ENCODE results near the gene IQCH. TPM values are rescaled to one million over a fixed set of nuclear protein-coding genes. Genes with fewer than 3 reads are reported as not detected.
A peak's percentile ranks its signal among the peaks of the same experiment; 100 is the strongest.

The IQCH gene
- 1 to 10 TPM in 1 of 2 experiments, under 1 TPM in 1; 0.98 to 1.9 TPM for total RNA-seq

DNA sequence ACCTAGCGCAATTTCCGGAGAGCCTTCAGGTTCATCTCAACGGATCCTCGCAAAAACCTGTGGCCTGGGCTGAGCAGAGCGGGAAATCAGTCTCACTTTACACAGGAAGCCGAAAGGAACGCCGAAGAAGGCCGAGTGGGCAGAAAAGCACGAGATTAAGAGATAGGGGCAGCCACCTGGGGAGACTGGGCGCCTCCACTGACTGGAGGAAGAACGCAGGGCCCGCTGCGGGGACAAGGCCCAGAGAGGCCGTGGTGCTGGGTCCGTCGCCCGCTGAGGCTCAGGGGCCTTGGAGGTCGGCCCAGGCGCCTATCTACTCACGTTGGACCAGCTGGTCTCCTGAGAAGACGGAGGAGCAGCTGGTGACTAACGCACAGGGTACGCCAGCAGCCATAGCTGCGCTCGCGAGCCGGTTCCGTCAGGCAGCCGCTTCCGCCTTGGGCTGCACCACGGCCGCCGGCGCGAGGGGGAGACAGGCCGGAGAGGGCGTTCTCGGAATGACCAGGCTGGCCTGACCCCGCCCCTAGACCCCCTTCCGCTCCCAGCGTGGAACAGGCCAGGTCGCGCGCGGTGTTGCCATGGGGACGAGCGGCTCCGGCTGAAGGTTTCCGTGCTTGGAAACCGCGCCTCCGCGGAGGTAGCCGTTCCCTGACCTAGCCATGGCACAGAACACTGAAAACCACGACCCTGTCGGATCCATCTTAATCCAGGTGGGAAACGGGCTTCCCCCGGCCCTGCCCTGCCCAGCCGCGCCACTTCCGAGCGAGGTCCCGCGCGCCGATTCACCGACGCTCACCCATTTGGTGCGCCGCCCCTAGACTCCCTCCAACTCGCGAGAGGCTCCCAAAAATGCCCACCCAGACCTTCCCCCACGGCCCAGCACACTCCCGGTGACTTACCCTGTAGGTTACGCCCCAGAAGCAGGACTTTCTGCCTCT lies at the start of gene IQCH, which contains the start of gene AAGAB:
IQCH (plus strand) TSS at position 549 of the 938 bp plus-strand sequence; CDS start at position 660, 111 bp downstream.
AAGAB (minus strand) TSS at position 424 of the 938 bp plus-strand sequence; CDS start at position 394, 30 bp downstream.
- peak within 1 kb of the TSS; percentile 89 for H3K4me3 Mint-ChIP-seq
- ATAC-seq (peak; percentile 97), DNase-seq (peak; percentile 99)
- peaks cover 15% of the 10 kb centered on the region for H3K36me3 Mint-ChIP-seq
- H3K27me3 Mint-ChIP-seq, result peaks cover 4% of the 10 kb centered on the region
- no peaks in the 10 kb centered on the region for H3K9me3 Mint-ChIP-seq (ENCODE audit: low read depth)
- CTCF ChIA-PET, result interaction anchor here (0.7 to 1.5 kb wide), 2 partner anchors 158 to 351 kb away, joined by 3 read pairs; no protein-coding TSS in a partner anchor
- H3K27ac Mint-ChIP-seq, result peak within 1 kb of the TSS; percentile 96
- H3K4me1 Mint-ChIP-seq, result peaks cover 38% of the 10 kb centered on the region

DNA sequence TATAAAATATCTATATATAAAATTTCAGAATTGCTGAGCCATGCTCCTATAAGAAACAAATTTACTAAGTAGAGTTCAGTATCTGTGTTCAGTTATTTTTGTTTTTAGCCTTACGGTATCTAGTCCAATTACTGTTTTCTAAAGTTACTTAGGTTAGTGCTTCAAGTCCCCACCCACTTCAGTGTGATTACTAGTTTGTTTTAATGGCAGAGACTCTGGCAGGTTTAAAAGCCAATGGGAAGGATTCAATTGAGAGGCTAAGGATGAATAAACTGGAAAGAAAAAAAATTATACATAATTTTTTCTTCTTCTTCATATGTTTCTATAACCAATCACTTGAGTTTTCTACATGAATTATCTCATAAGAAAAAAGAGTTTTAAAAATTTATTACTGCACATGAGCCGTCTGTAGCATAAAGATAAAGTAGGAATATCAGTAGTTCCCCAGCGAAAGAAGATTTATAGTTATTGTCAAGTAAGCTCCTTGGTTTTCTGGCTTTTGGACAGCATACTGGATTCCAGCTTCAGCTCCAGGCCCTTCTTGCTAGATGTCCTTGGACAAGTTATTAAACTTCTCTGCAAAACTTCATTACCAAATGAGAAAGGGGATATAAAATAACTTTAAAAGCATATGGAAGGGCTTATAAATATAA lies 46.9 kb upstream of the IQCH start:
- Mint-ChIP-seq H3K36me3 (peaks cover 43% of the 10 kb centered on the region), H3K9me3 (ENCODE audit: low read depth) (no peaks in the 10 kb centered on the region), H3K4me3 (no peak overlapping the region), H3K27ac (no peak overlapping the region), H3K4me1 (no peaks in the 10 kb centered on the region), H3K27me3 (no peaks in the 10 kb centered on the region)
- ATAC-seq, result no peak
- CTCF ChIA-PET, result no interaction called here
- no peak for DNase-seq

DNA sequence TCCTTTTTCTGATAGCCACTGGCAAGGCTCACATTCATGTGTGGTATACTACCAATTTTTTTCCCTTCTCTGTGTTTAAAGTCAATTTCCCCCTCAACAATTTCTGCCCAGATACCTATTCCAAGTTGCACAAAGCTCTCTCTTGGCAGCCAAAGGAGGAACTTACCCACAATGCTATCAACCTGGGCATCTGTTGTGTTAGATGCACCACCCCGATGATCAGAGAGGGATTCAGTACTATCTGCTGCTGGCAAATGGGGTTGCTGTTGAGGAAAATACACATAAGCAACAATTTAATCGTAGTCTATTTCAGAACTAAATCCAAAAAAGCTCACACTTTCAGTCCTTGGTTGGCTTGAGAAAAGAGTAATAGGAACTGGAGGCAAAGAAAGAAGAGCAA lies 46.2 kb upstream of the IQCH start:
- Mint-ChIP-seq H3K4me3 (no peak overlapping the region), H3K36me3 (peaks cover 39% of the 10 kb centered on the region), H3K4me1 (no peaks in the 10 kb centered on the region), H3K27ac (no peak overlapping the region), H3K9me3 (ENCODE audit: low read depth) (no peaks in the 10 kb centered on the region), H3K27me3 (no peaks in the 10 kb centered on the region)
- ATAC-seq, result no peak
- CTCF ChIA-PET, result no interaction called here
- no peak for DNase-seq

- no peak overlapping the region for H3K27ac Mint-ChIP-seq
- DNase-seq (no peak), ATAC-seq (no peak)
Measured at GRCh38 chr15:67210555-67211168, 43.9 kb upstream of the IQCH start.

GRCh38 chr15:67212684-67213367 lies 41.8 kb upstream of the IQCH start:
- Mint-ChIP-seq H3K36me3 (peaks cover 31% of the 10 kb centered on the region), H3K4me1 (no peaks in the 10 kb centered on the region), H3K27me3 (no peaks in the 10 kb centered on the region), H3K4me3 (no peak overlapping the region), H3K27ac (no peak overlapping the region), H3K9me3 (ENCODE audit: low read depth) (no peaks in the 10 kb centered on the region)
- ATAC-seq (no peak), DNase-seq (no peak)
- CTCF ChIA-PET, result interaction anchor here (1.2 to 1.5 kb wide), 2 partner anchors 11 to 266 kb away, joined by 3 to 5 read pairs; no protein-coding TSS in a partner anchor

More at GRCh38 chr15:67210555-67211168, 43.9 kb upstream of the IQCH start:
- Mint-ChIP-seq H3K4me3 (no peak overlapping the region), H3K36me3 (peaks cover 30% of the 10 kb centered on the region), H3K9me3 (ENCODE audit: low read depth) (no peaks in the 10 kb centered on the region), H3K27me3 (no peaks in the 10 kb centered on the region), H3K4me1 (no peaks in the 10 kb centered on the region)
- CTCF ChIA-PET, result interaction anchor here (1.2 kb wide), 1 partner anchor 9 kb away, joined by 3 read pairs; no protein-coding TSS in a partner anchor

- no peaks in the 10 kb centered on the region for H3K9me3 Mint-ChIP-seq (ENCODE audit: low read depth)
Measured at GRCh38 chr15:67215102-67215501, 39.5 kb upstream of the IQCH start.

DNA sequence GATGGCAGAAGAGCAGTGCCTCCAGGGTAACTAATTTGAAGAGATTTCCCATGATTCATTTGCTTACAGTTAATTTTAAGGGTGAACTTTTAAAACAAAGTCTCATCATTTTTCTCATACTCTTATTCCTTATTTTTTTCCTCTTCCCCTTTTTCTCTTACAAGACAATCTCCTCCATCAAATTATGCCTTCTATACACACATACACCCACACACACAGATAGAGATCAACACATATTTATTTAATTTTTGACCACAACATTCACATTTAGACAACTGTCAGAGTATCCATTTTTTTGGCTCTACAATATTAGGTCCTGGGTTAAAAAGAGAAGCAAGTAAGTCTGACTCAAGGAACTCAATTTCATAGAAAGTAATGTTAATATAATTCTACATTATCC lies 37.7 kb upstream of the IQCH start:
- ATAC-seq, result no peak
- H3K4me3 Mint-ChIP-seq, result no peak overlapping the region
- no peaks in the 10 kb centered on the region for H3K9me3 Mint-ChIP-seq (ENCODE audit: low read depth)
- no peak for DNase-seq
- H3K27ac Mint-ChIP-seq, result no peak overlapping the region
- CTCF ChIA-PET, result no interaction called here
- H3K36me3 Mint-ChIP-seq, result peaks cover 37% of the 10 kb centered on the region
- H3K27me3 Mint-ChIP-seq, result no peaks in the 10 kb centered on the region
- peaks cover 5% of the 10 kb centered on the region for H3K4me1 Mint-ChIP-seq

More at GRCh38 chr15:67215102-67215501, 39.5 kb upstream of the IQCH start:
- Mint-ChIP-seq H3K27me3 (no peaks in the 10 kb centered on the region), H3K4me3 (no peak overlapping the region), H3K36me3 (peaks cover 36% of the 10 kb centered on the region), H3K4me1 (peaks cover 5% of the 10 kb centered on the region), H3K27ac (no peak overlapping the region)
- ATAC-seq (no peak), DNase-seq (no peak)
- CTCF ChIA-PET, result no interaction called here

- Mint-ChIP-seq H3K36me3 (peaks cover 37% of the 10 kb centered on the region), H3K9me3 (ENCODE audit: low read depth) (no peaks in the 10 kb centered on the region), H3K4me3 (no peak overlapping the region), H3K27me3 (no peaks in the 10 kb centered on the region), H3K27ac (no peak overlapping the region), H3K4me1 (peaks cover 5% of the 10 kb centered on the region)
- no peak for DNase-seq
- ATAC-seq, result no peak
- CTCF ChIA-PET, result interaction anchor here (1.0 kb wide), 1 partner anchor 13 kb away, joined by 3 read pairs; no protein-coding TSS in a partner anchor
Measured at GRCh38 chr15:67218428-67218827, 36.2 kb upstream of the IQCH start.

DNA sequence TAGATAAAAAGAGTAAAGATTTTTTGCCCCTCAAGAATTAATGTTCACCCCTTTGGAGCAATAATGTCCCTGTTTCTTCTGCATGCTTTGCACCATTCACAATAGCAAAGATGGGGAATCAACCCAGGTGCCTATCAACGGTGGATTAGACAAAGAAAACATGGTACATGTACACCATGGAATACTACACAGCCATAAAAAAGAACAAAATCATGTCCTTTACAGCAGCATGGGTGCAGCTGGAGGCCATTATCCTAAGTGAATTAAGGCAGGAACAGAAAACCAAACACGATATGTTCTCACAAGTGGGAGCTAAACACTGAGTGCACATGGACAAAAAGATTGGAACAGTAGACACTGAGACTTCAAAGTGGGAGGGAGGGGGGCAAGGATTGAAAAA lies 35.3 kb upstream of the IQCH start:
- H3K9me3 Mint-ChIP-seq (ENCODE audit: low read depth), result no peaks in the 10 kb centered on the region
- CTCF ChIA-PET, result interaction anchor here (1.0 kb wide), 1 partner anchor 12 kb away, joined by 3 read pairs; no protein-coding TSS in a partner anchor
- peaks cover 37% of the 10 kb centered on the region for H3K36me3 Mint-ChIP-seq
- H3K4me3 Mint-ChIP-seq, result no peak overlapping the region
- DNase-seq, result no peak
- no peak overlapping the region for H3K27ac Mint-ChIP-seq
- peaks cover 5% of the 10 kb centered on the region for H3K4me1 Mint-ChIP-seq
- H3K27me3 Mint-ChIP-seq, result no peaks in the 10 kb centered on the region
- ATAC-seq, result no peak

DNA sequence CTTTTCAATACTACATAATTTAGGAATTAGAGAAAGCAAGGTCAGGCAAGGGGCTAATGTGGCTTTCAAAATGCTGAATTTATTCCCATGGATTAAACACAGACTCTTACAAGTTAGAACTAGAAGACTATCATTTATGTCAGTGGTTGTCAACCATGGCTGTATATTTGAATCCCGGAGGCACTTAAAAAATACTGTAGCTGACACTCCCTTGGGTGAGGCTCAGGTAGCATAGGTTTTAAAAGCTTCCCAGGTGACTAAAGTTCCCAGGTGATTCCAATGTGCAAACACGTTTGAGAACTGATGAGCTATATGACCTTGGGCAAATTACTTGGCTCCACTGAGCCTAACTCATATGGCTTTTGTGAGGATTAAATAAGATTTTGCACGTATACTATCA lies 29.7 kb upstream of the IQCH start:
- Mint-ChIP-seq H3K27me3 (no peaks in the 10 kb centered on the region), H3K27ac (no peak overlapping the region), H3K4me3 (no peak overlapping the region), H3K36me3 (peaks cover 32% of the 10 kb centered on the region), H3K9me3 (ENCODE audit: low read depth) (no peaks in the 10 kb centered on the region), H3K4me1 (peaks cover 12% of the 10 kb centered on the region)
- ATAC-seq (no peak), DNase-seq (no peak)
- CTCF ChIA-PET, result no interaction called here

DNA sequence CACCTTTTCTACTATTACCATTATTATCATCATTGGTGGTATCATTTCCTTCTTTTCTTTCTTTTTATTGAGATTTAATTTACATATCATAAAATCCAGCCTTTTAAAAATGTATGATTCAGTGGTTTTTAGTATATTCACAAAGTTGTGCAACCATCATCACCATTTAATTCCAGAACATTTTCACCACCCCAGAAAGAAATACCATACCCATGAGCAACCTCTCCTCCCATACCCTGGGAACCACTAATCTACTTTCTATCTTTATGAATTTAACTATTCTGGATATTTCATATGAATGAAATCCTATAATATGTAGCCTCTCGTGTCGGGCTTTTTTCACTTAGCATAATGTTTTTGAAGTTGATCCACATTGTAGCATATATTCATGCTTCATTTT lies 29.2 kb upstream of the IQCH start:
- Mint-ChIP-seq H3K27me3 (no peaks in the 10 kb centered on the region), H3K27ac (no peak overlapping the region), H3K4me3 (no peak overlapping the region), H3K36me3 (peaks cover 34% of the 10 kb centered on the region), H3K4me1 (peaks cover 12% of the 10 kb centered on the region), H3K9me3 (ENCODE audit: low read depth) (no peaks in the 10 kb centered on the region)
- no peak for DNase-seq
- no peak for ATAC-seq
- CTCF ChIA-PET, result no interaction called here

- no peak for DNase-seq
- Mint-ChIP-seq H3K27me3 (no peaks in the 10 kb centered on the region), H3K27ac (no peak overlapping the region), H3K9me3 (ENCODE audit: low read depth) (no peaks in the 10 kb centered on the region), H3K4me3 (no peak overlapping the region), H3K36me3 (peaks cover 44% of the 10 kb centered on the region), H3K4me1 (peaks cover 12% of the 10 kb centered on the region)
- no peak for ATAC-seq
- CTCF ChIA-PET, result no interaction called here
Measured at GRCh38 chr15:67227431-67227830, 27.2 kb upstream of the IQCH start.

GRCh38 chr15:67227846-67228245 lies 26.7 kb upstream of the IQCH start:
- Mint-ChIP-seq H3K4me3 (no peak overlapping the region), H3K27ac (no peak overlapping the region), H3K27me3 (no peaks in the 10 kb centered on the region), H3K36me3 (peaks cover 46% of the 10 kb centered on the region), H3K4me1 (peaks cover 12% of the 10 kb centered on the region), H3K9me3 (ENCODE audit: low read depth) (no peaks in the 10 kb centered on the region)
- DNase-seq, result no peak
- CTCF ChIA-PET, result no interaction called here
- ATAC-seq, result no peak
